GM18909 (cell line): ENCODE data around the gene HEXA.

Experiments
- ATAC-seq: cut with Tn5 transposase; IDR thresholded peaks from one replicate; pipeline ENCODE4 v1.9.1; 2021; ENCODE audit warnings: mild to moderate bottlenecking; ENCODE audit not compliant: unreplicated experiment, poor library complexity

HEXA gene

GRCh38 chr15:72331021-72331420 is 44.8 kb downstream of the HEXA start:
- no peak for ATAC-seq

GRCh38 chr15:72323752-72324151 is 52.1 kb downstream of the HEXA start:
- no peak for ATAC-seq

GRCh38 chr15:72319985-72320671 is 55.7 kb downstream of the HEXA start, which contains the start of gene CELF6:
CELF6 (minus strand) TSS chr15:72320157; CDS start chr15:72319874, 283 bp downstream.
- ATAC-seq, result peak; percentile 72

- ATAC-seq, result peak; percentile 41
These were observed 56.3 kb downstream of the HEXA start for GRCh38 chr15:72319360-72319984.

- ATAC-seq, result no peak
These were observed 57.3 kb downstream of the HEXA start for GRCh38 chr15:72318408-72318942.

- no peak for ATAC-seq
These were observed 60.0 kb downstream of the HEXA start for GRCh38 chr15:72315706-72316370.

GRCh38 chr15:72313881-72314280 is 61.9 kb downstream of the HEXA start:
- ATAC-seq, result no peak

GRCh38 chr15:72313448-72313840 is 62.4 kb downstream of the HEXA start:
- ATAC-seq, result no peak

GRCh38 chr15:72312605-72313447 is 63.0 kb downstream of the HEXA start:
- ATAC-seq, result no peak

GRCh38 chr15:72307026-72307425 is 68.8 kb downstream of the HEXA start:
- ATAC-seq, result no peak

- ATAC-seq, result no peak
These were observed 69.5 kb downstream of the HEXA start for GRCh38 chr15:72306211-72306785.

GRCh38 chr15:72304596-72304995 is 71.2 kb downstream of the HEXA start:
- no peak for ATAC-seq

GRCh38 chr15:72302955-72303354 is 72.9 kb downstream of the HEXA start:
- ATAC-seq, result no peak
